HS-5 (cell line): ENCODE results near the gene CHD2.

Experiments used
- DNase-seq: peaks from one replicate; pipeline ENCODE4 v3.0.0-alpha.2; 2012; ENCODE audit warnings: low read depth

CHD2 gene

GRCh38 chr15:92962914-92963313 lies 62.8 kb downstream of the CHD2 start:
- DNase-seq = no peak

GRCh38 chr15:92963794-92964193 lies 63.7 kb downstream of the CHD2 start:
- DNase-seq = no peak

- DNase-seq = no peak
Measured at GRCh38 chr15:92968926-92969651, 69.0 kb downstream of the CHD2 start.

GRCh38 chr15:92970656-92971055 lies 70.5 kb downstream of the CHD2 start:
- DNase-seq = no peak

GRCh38 chr15:92971081-92971480 lies 71.0 kb downstream of the CHD2 start:
- no peak for DNase-seq

- DNase-seq = no peak
Measured at GRCh38 chr15:92971713-92972112, 71.6 kb downstream of the CHD2 start.

- no peak for DNase-seq
Measured at GRCh38 chr15:92974183-92974915, 74.2 kb downstream of the CHD2 start.

GRCh38 chr15:92979011-92979701 lies 79.0 kb downstream of the CHD2 start:
- no peak for DNase-seq

- DNase-seq = no peak
Measured at GRCh38 chr15:92981333-92981732, 81.2 kb downstream of the CHD2 start.

- DNase-seq = no peak
Measured at GRCh38 chr15:92984161-92984560, 84.0 kb downstream of the CHD2 start.

GRCh38 chr15:92989470-92989869 lies 89.3 kb downstream of the CHD2 start:
- no peak for DNase-seq

GRCh38 chr15:92990031-92990430 lies 89.9 kb downstream of the CHD2 start:
- DNase-seq = no peak

GRCh38 chr15:92992720-92993119 lies 92.6 kb downstream of the CHD2 start:
- no peak for DNase-seq

GRCh38 chr15:92997821-92998220 lies 97.7 kb downstream of the CHD2 start:
- no peak for DNase-seq

GRCh38 chr15:93001156-93001555 lies 101.0 kb downstream of the CHD2 start:
- DNase-seq = no peak

GRCh38 chr15:93001881-93002280 lies 101.8 kb downstream of the CHD2 start:
- DNase-seq = no peak

- no peak for DNase-seq
Measured at GRCh38 chr15:93005133-93005532, 105.0 kb downstream of the CHD2 start.

- no peak for DNase-seq
Measured at GRCh38 chr15:93007994-93008393, 107.9 kb downstream of the CHD2 start.

GRCh38 chr15:93012786-93013185 lies 112.7 kb downstream of the CHD2 start:
- no peak for DNase-seq

- no peak for DNase-seq
Measured at GRCh38 chr15:93017526-93017925, 117.4 kb downstream of the CHD2 start.

GRCh38 chr15:93018574-93018973 lies 118.5 kb downstream of the CHD2 start:
- DNase-seq = no peak

GRCh38 chr15:93019090-93019489 lies 119.0 kb downstream of the CHD2 start:
- no peak for DNase-seq

GRCh38 chr15:93019971-93020370 lies 119.8 kb downstream of the CHD2 start:
- no peak for DNase-seq
